SK-N-SH (cell line): ENCODE results near the gene FOS. TPM values are rescaled to one million over a fixed set of nuclear protein-coding genes. Genes with fewer than 3 reads are reported as not detected.

Experiments used
- CTCF ChIA-PET: fragments of 300-600, 350-600 bp; formaldehyde crosslinking; extraction: SDS; loops from one replicate; lab custom pipeline; 2021; lab: Yijun Ruan, JAX
- POLR2A ChIA-PET: fragments of 350-600 bp; sonication (Branson Sonifier 250); formaldehyde crosslinking; extraction: SDS; loops from one replicate; lab custom pipeline; 2020; ENCODE audit warnings: antibody characterized with exemption, inconsistent platforms; lab: Yijun Ruan, JAX
- DNase-seq: peaks from one replicate; pipeline ENCODE4 v3.0.0; 2012
- H2AFZ ChIP-seq: fragments of 200-600 bp; sonication (generic); 2 replicates; pipeline ENCODE4 v1.8.1; 2016; ENCODE audit warnings: antibody characterized with exemption, mild to moderate bottlenecking, low read depth
- H3F3A ChIP-seq: fragments of 200-600 bp; sonication (generic); replicated peaks from 2 replicates; pipeline ENCODE3; 2016; ENCODE audit warnings: antibody characterized with exemption, mild to moderate bottlenecking; ENCODE audit not compliant: insufficient read depth
- H3K27ac ChIP-seq, 2 experiments: fragments of 200-500 bp in 1 of 2; fragments of 200-600 bp in 1 of 2; sonication (Bioruptor generic) in 1 of 2; sonication (generic), shearing (Covaris generic) in 1 of 2; 2 replicates each; pipeline versions ENCODE4 v1.5.1 to v1.6.1; 2014 to 2016; ENCODE audit warnings: low read depth in 2 of 2, inconsistent platforms in 1 of 2, low read length in 1 of 2, mild to moderate bottlenecking in 1 of 2, mixed read lengths in 1 of 2
- H3K27me3 ChIP-seq: fragments of 200-600 bp; sonication (generic), shearing (Covaris generic); 2 replicates; pipeline ENCODE4 v1.6.1; 2016; ENCODE audit warnings: mixed run types; ENCODE audit not compliant: insufficient read depth
- H3K36me3 ChIP-seq, 2 experiments: fragments of 200-500 bp in 1 of 2; fragments of 200-600 bp in 1 of 2; sonication (Bioruptor generic) in 1 of 2; sonication (generic) in 1 of 2; replicated peaks in 1 of 2; 2 replicates each; pipeline versions ENCODE3 to v1.5.1; 2014 to 2016; ENCODE audit warnings: low read length in 1 of 2, mild to moderate bottlenecking in 1 of 2; ENCODE audit not compliant: insufficient read depth in 2 of 2, control insufficient read depth in 1 of 2
- H3K4me1 ChIP-seq, 2 experiments: fragments of 200-500 bp in 1 of 2; fragments of 200-600 bp in 1 of 2; sonication (Bioruptor generic) in 1 of 2; sonication (generic), shearing (Covaris generic) in 1 of 2; 2 replicates each; pipeline versions ENCODE4 v1.5.1 to v1.6.1; 2014 to 2016; ENCODE audit warnings: low read depth in 1 of 2, low read length in 1 of 2, mixed run types in 1 of 2; ENCODE audit not compliant: insufficient read depth in 2 of 2, control insufficient read depth in 1 of 2
- H3K4me2 ChIP-seq: fragments of 200-600 bp; sonication (generic), shearing (Covaris generic); 2 replicates; pipeline ENCODE4 v1.6.1; 2017; ENCODE audit warnings: mixed run types
- H3K4me3 ChIP-seq, 2 experiments: fragments of 200-500 bp in 1 of 2; fragments of 200-600 bp in 1 of 2; sonication (Bioruptor generic) in 1 of 2; sonication (generic), shearing (Covaris generic) in 1 of 2; 2 replicates each; pipeline versions ENCODE4 v1.5.1 to v1.8.1; 2014 to 2016; ENCODE audit warnings: low read depth in 2 of 2, inconsistent platforms in 1 of 2, low read length in 1 of 2, mild to moderate bottlenecking in 1 of 2, mixed read lengths in 1 of 2, moderate library complexity in 1 of 2
- H3K79me2 ChIP-seq: fragments of 200-600 bp; sonication (generic); 2 replicates; pipeline ENCODE4 v1.8.1; 2017; ENCODE audit warnings: mild to moderate bottlenecking; ENCODE audit not compliant: insufficient read depth
- H3K9ac ChIP-seq: fragments of 200-600 bp; sonication (generic); 2 replicates; pipeline ENCODE4 v1.6.1; 2017; ENCODE audit warnings: mixed run types
- H3K9me2 ChIP-seq: fragments of 200-600 bp; sonication (generic); 2 replicates; pipeline ENCODE4 v1.6.1; 2017; ENCODE audit warnings: mixed run types
- H3K9me3 ChIP-seq: fragments of 200-600 bp; sonication (generic); 2 replicates; pipeline ENCODE4 v1.6.1; 2017; ENCODE audit warnings: mixed run types, mild to moderate bottlenecking, moderate library complexity
- H4K20me1 ChIP-seq: fragments of 200-600 bp; sonication (generic); 2 replicates; pipeline ENCODE4 v1.6.1; 2017; ENCODE audit warnings: mild to moderate bottlenecking, mixed run types; ENCODE audit not compliant: insufficient read depth
- FOSL2 ChIP-seq: IDR thresholded peaks from 2 replicates; pipeline ENCODE4 v1.4.0; 2012; ENCODE audit warnings: low read depth, mild to moderate bottlenecking, moderate library complexity, borderline replicate concordance
- FOXJ3 ChIP-seq: sonication (generic); formaldehyde crosslinking; IDR thresholded peaks from 2 replicates; pipeline ENCODE4 v1.5.1; 2020; ENCODE audit warnings: mild to moderate bottlenecking, missing genetic modification reagents
- FOXM1 ChIP-seq: IDR thresholded peaks from 2 replicates; pipeline ENCODE4 v1.4.0; 2012; ENCODE audit warnings: low read depth, mild to moderate bottlenecking
- GABPA ChIP-seq: IDR thresholded peaks from 2 replicates; pipeline ENCODE4 v1.4.0; 2012; ENCODE audit warnings: low read depth, mild to moderate bottlenecking
- GATA2 ChIP-seq: sonication (generic); formaldehyde crosslinking; IDR thresholded peaks from 2 replicates; pipeline ENCODE4 v1.5.0; 2020; ENCODE audit warnings: mild to moderate bottlenecking, missing genetic modification reagents
- JUND ChIP-seq: IDR thresholded peaks from 2 replicates; pipeline ENCODE4 v1.4.0; 2012
- MXI1 ChIP-seq: IDR thresholded peaks from 2 replicates; pipeline ENCODE4 v1.6.1; 2012; ENCODE audit warnings: mild to moderate bottlenecking, low read depth, low read length, improper control_type of control experiment
- NRF1 ChIP-seq: IDR thresholded peaks from 2 replicates; pipeline ENCODE4 v1.6.1; 2012; ENCODE audit warnings: low read depth, mild to moderate bottlenecking, low read length
- PBX3 ChIP-seq: IDR thresholded peaks from 2 replicates; pipeline ENCODE4; 2012
- POLR2AphosphoS5 ChIP-seq: IDR thresholded peaks from 2 replicates; pipeline ENCODE4 v1.6.1; 2012; ENCODE audit warnings: low read depth, low read length
- RFX5 ChIP-seq: IDR thresholded peaks from 2 replicates; pipeline ENCODE4 v1.6.1; 2012; ENCODE audit warnings: mild to moderate bottlenecking, improper control_type of control experiment, low read length
- RXRA ChIP-seq: IDR thresholded peaks from 2 replicates; pipeline ENCODE4 v1.4.0; 2012; ENCODE audit warnings: low read depth, mild to moderate bottlenecking, borderline replicate concordance
- SIN3A ChIP-seq: IDR thresholded peaks from 2 replicates; pipeline ENCODE4 v1.6.1; 2012; ENCODE audit warnings: low read depth, mild to moderate bottlenecking, low read length, moderate library complexity, borderline replicate concordance
- SMC3 ChIP-seq: IDR thresholded peaks from 2 replicates; pipeline ENCODE4 v1.6.1; 2012; ENCODE audit warnings: low read depth, low read length, improper control_type of control experiment
- TCF12 ChIP-seq: IDR thresholded peaks from 2 replicates; pipeline ENCODE4 v1.4.0; 2012
- USF2 ChIP-seq: fragments of 150-350 bp; IDR thresholded peaks from 2 replicates; pipeline ENCODE4 v1.6.1; 2017; ENCODE audit warnings: antibody characterized with exemption, low read length, low read depth, borderline replicate concordance
- YY1 ChIP-seq: IDR thresholded peaks from 2 replicates; pipeline ENCODE4 v1.4.0; 2012; ENCODE audit warnings: low read depth, mild to moderate bottlenecking
- WGBS: methylation state at CpG from one replicate; pipeline ENCODE4 v1.1.6; 2017; ENCODE audit warnings: low lambda C conversion rate; 5-methylcytosine and 5-hydroxymethylcytosine counted together
- polyA plus RNA-seq, 3 experiments: library from polyadenylated mRNA; depleted of rRNA; stranded (reverse); fragments of >200 nt; gene quantifications; 2 replicates each; pipeline ENCODE4 v1.2.3, GENCODE V29; 2012

FOS gene
- polyA plus RNA-seq, 1 of the 3 experiments (the other 2 are of a cell fraction): 309 TPM

- TF ChIP-seq RXRA: no peak
- no peak for TF ChIP-seq RFX5
- TF ChIP-seq FOXM1: no peak
- no peak for TF ChIP-seq FOSL2
- no peak for TF ChIP-seq SMC3
- TF ChIP-seq SIN3A: no peak
- TF ChIP-seq FOXJ3: no peak
- TF ChIP-seq GABPA: no peak
- TF ChIP-seq JUND: no peak
- no peak for TF ChIP-seq GATA2 (CRISPR knock-in tag)
- no peak for TF ChIP-seq YY1
- no peak for TF ChIP-seq MXI1
- TF ChIP-seq POLR2AphosphoS5: no peak
- TF ChIP-seq NRF1: no peak
- TF ChIP-seq USF2: no peak
- TF ChIP-seq PBX3: no peak
- no peak for TF ChIP-seq TCF12
- H3K4me3 ChIP-seq: no peak overlapping the region
- H3K9me3 ChIP-seq: no peaks in the 10 kb centered on the region
- H3K9me2 ChIP-seq: no peaks in the 10 kb centered on the region
- H3K27ac ChIP-seq: no peak overlapping the region
- H3K27me3 ChIP-seq: no peaks in the 10 kb centered on the region
- no peaks in the 10 kb centered on the region for H4K20me1 ChIP-seq
- no peak overlapping the region for H2AFZ ChIP-seq
- H3K4me1 ChIP-seq: peaks cover 0 to 13% of the 10 kb centered on the region in 2 experiments; a peak in 1 of 4 replicates
- POLR2A ChIA-PET: interaction anchor here (0.7 to 1.0 kb wide), 2 partner anchors 171 to 175 kb away, joined by 3 read pairs; partner anchors contain the start of gene NEK9
- H3K36me3 ChIP-seq: no peaks in the 10 kb centered on the region
- no peak for DNase-seq
- no peaks in the 10 kb centered on the region for H3K79me2 ChIP-seq
- H3K9ac ChIP-seq: no peak overlapping the region
- no peaks in the 10 kb centered on the region for H3F3A ChIP-seq
- CTCF ChIA-PET: interaction anchor here (1.1 to 15.1 kb wide), 8 partner anchors 10 to 280 kb away, joined by 3 to 237 read pairs (median 7); partner anchors contain the start of gene NEK9
- WGBS: 84% methylated on average over 10 of the region's 10 CpGs
- H3K4me2 ChIP-seq: no peak overlapping the region
Measured at GRCh38 chr14:75297411-75298040, 18.9 kb downstream of the FOS start.
